GM23338 (cell line): ENCODE data around the gene FBXO30.

Experiments
- CREB1 ChIP-seq: fragments of 250-450 bp; sonication (Bioruptor Pico); IDR thresholded peaks from 2 replicates; pipeline ENCODE4 v1.5.0; 2020; ENCODE audit warnings: low read depth, mild to moderate bottlenecking, moderate library complexity
- EZH2 ChIP-seq: fragments of 200-600 bp; sonication (generic); IDR thresholded peaks from one replicate; pipeline ENCODE4 v1.8.0; 2017; ENCODE audit warnings: antibody characterized with exemption, mild to moderate bottlenecking, low read depth; ENCODE audit not compliant: unreplicated experiment
- EZH2phosphoT487 ChIP-seq: fragments of 200-600 bp; sonication (generic); IDR thresholded peaks from one replicate; pipeline ENCODE4 v1.8.1; 2018; ENCODE audit warnings: antibody characterized with exemption; ENCODE audit not compliant: unreplicated experiment
- JUNB ChIP-seq: IDR thresholded peaks from one replicate; pipeline ENCODE4 v1.6.1; 2016; ENCODE audit warnings: antibody characterized with exemption; ENCODE audit not compliant: unreplicated experiment
- NANOG ChIP-seq: IDR thresholded peaks from 2 replicates; pipeline ENCODE4 v1.6.1; 2016; ENCODE audit warnings: antibody characterized with exemption, borderline replicate concordance
- POLR2AphosphoS5 ChIP-seq: IDR thresholded peaks from 2 replicates; pipeline ENCODE4 v1.6.1; 2016; ENCODE audit warnings: antibody characterized with exemption, low read depth
- STAT1 ChIP-seq: IDR thresholded peaks from one replicate; pipeline ENCODE4 v1.6.1; 2016; ENCODE audit warnings: antibody characterized with exemption; ENCODE audit not compliant: unreplicated experiment
- ZNF114 ChIP-seq: fragments of 250-450 bp; sonication (Bioruptor Pico); IDR thresholded peaks from 2 replicates; pipeline ENCODE4 v1.5.0; 2020; ENCODE audit warnings: mild to moderate bottlenecking, moderate library complexity
- TF ChIP-seq, protein P1 (sequence below), 2 experiments: fragments of 200-600 bp in 1 of 2; sonication (generic) in 1 of 2; conservative IDR thresholded peaks; 2 replicates each; pipeline versions ENCODE4 v1.5.1 to v1.6.1; 2016 to 2017; ENCODE audit warnings: antibody characterized with exemption in 2 of 2, low read depth in 2 of 2, mild to moderate bottlenecking in 2 of 2, moderate library complexity in 1 of 2
- TF ChIP-seq, protein P2 (sequence below): IDR thresholded peaks from one replicate; pipeline ENCODE4 v1.6.1; 2018; ENCODE audit warnings: antibody characterized with exemption; ENCODE audit not compliant: unreplicated experiment
- TF ChIP-seq, protein P3 (sequence below): fragments of 250-450 bp; sonication (Bioruptor Pico); IDR thresholded peaks from 2 replicates; pipeline ENCODE4 v1.5.0; 2020; ENCODE audit warnings: mild to moderate bottlenecking, moderate library complexity

DNA sequence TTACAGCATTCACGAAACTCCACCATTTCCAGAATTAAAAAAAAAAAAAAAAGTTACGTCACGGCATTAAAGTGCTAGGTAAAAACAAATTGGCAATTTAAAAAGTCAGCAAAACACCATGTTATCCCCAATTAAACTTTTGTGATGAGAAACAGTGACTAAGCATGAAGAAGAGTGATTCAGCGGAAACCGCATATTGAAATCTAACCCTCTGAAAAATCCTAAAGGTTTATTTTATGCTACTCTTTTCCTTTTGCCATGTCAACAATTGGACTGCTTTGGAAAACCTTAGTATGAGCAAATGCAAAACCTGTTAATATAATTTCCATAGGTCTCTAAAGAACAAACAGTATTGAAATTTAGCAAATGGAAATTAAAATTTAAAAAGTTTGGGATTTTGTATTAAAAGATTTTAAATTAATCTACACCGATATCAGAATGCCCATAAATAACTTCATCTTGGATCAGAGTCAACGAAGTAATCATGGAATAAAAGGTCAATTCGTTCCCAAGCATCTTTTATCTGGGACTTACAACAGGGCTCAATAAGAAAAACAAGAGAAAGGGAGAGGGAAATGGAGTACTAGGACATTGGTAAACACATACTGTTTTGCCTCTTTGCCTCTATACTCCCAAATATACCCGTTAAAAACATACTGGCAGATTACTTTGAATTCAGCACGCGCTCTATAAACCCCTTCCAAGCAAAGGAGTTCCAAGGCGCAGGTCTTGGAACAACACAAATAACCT is 1.1 kb downstream of the FBXO30 start:
- TF ChIP-seq, protein P1, sequence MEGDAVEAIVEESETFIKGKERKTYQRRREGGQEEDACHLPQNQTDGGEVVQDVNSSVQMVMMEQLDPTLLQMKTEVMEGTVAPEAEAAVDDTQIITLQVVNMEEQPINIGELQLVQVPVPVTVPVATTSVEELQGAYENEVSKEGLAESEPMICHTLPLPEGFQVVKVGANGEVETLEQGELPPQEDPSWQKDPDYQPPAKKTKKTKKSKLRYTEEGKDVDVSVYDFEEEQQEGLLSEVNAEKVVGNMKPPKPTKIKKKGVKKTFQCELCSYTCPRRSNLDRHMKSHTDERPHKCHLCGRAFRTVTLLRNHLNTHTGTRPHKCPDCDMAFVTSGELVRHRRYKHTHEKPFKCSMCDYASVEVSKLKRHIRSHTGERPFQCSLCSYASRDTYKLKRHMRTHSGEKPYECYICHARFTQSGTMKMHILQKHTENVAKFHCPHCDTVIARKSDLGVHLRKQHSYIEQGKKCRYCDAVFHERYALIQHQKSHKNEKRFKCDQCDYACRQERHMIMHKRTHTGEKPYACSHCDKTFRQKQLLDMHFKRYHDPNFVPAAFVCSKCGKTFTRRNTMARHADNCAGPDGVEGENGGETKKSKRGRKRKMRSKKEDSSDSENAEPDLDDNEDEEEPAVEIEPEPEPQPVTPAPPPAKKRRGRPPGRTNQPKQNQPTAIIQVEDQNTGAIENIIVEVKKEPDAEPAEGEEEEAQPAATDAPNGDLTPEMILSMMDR (conservative IDR thresholded peaks at IDR 0.05; ENCODE audit: low read depth in 2 of 2), result no peak
- TF ChIP-seq EZH2phosphoT487 (no peak), POLR2AphosphoS5 (no peak), EZH2 (no peak), CREB1 (CRISPR knock-in tag) (0 out of 2 replicates have a peak, but pooled peaks have one; percentile 22), NANOG (no peak), STAT1 (no peak), JUNB (no peak), ZNF114 (CRISPR knock-in tag) (no peak)
- TF ChIP-seq, protein P2, sequence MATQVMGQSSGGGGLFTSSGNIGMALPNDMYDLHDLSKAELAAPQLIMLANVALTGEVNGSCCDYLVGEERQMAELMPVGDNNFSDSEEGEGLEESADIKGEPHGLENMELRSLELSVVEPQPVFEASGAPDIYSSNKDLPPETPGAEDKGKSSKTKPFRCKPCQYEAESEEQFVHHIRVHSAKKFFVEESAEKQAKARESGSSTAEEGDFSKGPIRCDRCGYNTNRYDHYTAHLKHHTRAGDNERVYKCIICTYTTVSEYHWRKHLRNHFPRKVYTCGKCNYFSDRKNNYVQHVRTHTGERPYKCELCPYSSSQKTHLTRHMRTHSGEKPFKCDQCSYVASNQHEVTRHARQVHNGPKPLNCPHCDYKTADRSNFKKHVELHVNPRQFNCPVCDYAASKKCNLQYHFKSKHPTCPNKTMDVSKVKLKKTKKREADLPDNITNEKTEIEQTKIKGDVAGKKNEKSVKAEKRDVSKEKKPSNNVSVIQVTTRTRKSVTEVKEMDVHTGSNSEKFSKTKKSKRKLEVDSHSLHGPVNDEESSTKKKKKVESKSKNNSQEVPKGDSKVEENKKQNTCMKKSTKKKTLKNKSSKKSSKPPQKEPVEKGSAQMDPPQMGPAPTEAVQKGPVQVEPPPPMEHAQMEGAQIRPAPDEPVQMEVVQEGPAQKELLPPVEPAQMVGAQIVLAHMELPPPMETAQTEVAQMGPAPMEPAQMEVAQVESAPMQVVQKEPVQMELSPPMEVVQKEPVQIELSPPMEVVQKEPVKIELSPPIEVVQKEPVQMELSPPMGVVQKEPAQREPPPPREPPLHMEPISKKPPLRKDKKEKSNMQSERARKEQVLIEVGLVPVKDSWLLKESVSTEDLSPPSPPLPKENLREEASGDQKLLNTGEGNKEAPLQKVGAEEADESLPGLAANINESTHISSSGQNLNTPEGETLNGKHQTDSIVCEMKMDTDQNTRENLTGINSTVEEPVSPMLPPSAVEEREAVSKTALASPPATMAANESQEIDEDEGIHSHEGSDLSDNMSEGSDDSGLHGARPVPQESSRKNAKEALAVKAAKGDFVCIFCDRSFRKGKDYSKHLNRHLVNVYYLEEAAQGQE, result no peak
- TF ChIP-seq, protein P3, sequence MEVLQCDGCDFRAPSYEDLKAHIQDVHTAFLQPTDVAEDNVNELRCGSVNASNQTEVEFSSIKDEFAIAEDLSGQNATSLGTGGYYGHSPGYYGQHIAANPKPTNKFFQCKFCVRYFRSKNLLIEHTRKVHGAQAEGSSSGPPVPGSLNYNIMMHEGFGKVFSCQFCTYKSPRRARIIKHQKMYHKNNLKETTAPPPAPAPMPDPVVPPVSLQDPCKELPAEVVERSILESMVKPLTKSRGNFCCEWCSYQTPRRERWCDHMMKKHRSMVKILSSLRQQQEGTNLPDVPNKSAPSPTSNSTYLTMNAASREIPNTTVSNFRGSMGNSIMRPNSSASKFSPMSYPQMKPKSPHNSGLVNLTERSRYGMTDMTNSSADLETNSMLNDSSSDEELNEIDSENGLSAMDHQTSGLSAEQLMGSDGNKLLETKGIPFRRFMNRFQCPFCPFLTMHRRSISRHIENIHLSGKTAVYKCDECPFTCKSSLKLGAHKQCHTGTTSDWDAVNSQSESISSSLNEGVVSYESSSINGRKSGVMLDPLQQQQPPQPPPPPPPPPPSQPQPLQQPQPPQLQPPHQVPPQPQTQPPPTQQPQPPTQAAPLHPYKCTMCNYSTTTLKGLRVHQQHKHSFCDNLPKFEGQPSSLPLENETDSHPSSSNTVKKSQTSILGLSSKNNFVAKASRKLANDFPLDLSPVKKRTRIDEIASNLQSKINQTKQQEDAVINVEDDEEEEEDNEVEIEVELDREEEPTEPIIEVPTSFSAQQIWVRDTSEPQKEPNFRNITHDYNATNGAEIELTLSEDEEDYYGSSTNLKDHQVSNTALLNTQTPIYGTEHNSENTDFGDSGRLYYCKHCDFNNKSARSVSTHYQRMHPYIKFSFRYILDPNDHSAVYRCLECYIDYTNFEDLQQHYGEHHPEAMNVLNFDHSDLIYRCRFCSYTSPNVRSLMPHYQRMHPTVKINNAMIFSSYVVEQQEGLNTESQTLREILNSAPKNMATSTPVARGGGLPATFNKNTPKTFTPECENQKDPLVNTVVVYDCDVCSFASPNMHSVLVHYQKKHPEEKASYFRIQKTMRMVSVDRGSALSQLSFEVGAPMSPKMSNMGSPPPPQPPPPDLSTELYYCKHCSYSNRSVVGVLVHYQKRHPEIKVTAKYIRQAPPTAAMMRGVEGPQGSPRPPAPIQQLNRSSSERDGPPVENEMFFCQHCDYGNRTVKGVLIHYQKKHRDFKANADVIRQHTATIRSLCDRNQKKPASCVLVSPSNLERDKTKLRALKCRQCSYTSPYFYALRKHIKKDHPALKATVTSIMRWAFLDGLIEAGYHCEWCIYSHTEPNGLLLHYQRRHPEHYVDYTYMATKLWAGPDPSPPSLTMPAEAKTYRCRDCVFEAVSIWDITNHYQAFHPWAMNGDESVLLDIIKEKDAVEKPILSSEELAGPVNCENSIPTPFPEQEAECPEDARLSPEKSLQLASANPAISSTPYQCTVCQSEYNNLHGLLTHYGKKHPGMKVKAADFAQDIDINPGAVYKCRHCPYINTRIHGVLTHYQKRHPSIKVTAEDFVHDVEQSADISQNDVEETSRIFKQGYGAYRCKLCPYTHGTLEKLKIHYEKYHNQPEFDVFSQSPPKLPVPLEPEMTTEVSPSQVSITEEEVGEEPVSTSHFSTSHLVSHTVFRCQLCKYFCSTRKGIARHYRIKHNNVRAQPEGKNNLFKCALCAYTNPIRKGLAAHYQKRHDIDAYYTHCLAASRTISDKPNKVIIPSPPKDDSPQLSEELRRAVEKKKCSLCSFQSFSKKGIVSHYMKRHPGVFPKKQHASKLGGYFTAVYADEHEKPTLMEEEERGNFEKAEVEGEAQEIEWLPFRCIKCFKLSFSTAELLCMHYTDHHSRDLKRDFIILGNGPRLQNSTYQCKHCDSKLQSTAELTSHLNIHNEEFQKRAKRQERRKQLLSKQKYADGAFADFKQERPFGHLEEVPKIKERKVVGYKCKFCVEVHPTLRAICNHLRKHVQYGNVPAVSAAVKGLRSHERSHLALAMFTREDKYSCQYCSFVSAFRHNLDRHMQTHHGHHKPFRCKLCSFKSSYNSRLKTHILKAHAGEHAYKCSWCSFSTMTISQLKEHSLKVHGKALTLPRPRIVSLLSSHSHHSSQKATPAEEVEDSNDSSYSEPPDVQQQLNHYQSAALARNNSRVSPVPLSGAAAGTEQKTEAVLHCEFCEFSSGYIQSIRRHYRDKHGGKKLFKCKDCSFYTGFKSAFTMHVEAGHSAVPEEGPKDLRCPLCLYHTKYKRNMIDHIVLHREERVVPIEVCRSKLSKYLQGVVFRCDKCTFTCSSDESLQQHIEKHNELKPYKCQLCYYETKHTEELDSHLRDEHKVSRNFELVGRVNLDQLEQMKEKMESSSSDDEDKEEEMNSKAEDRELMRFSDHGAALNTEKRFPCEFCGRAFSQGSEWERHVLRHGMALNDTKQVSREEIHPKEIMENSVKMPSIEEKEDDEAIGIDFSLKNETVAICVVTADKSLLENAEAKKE (CRISPR knock-in tag), result no peak
